IMR-90 (cell line): ENCODE results near the gene AFDN. TPM values are rescaled to one million over a fixed set of nuclear protein-coding genes. Genes with fewer than 3 reads are reported as not detected.

Experiments
- ATAC-seq: fragments of 200-7000 bp; cut with Tn5 transposase; 2 replicates; pipeline ENCODE4 v1.9.1; 2020; ENCODE audit warnings: low read depth, mild to moderate bottlenecking, moderate library complexity
- BruUV-seq: library from RNA; stranded (reverse); fragments of 400-500 nt; replicated peaks from 2 replicates; lab custom pipeline; 2021; lab: Mats Ljungman, UMichigan
- CTCF ChIA-PET: fragments of 300-600 bp; formaldehyde crosslinking; extraction: SDS; loops from one replicate; lab custom pipeline; 2021; ENCODE audit warnings: antibody characterized with exemption; lab: Yijun Ruan, JAX
- POLR2A ChIA-PET: fragments of 300-600 bp; sonication (Branson Sonifier 250); formaldehyde crosslinking; loops from one replicate; lab custom pipeline; 2022; ENCODE audit warnings: antibody characterized with exemption; ENCODE audit not compliant: unreplicated experiment; lab: Charles Lee
- DNase-seq: peaks from one replicate; pipeline ENCODE4 v3.0.0; 2013
- H2AFZ ChIP-seq: replicated peaks from 2 replicates; pipeline ENCODE3; 2013; ENCODE audit warnings: low read length, mild to moderate bottlenecking; ENCODE audit not compliant: poor library complexity
- H2AK5ac ChIP-seq: 2 replicates; pipeline ENCODE4 v1.6.1; 2013; ENCODE audit warnings: low read depth, low read length, inconsistent platforms
- H2AK9ac ChIP-seq: replicated peaks from 2 replicates; pipeline ENCODE3; 2013; ENCODE audit warnings: mild to moderate bottlenecking, low read depth, low read length, moderate library complexity; ENCODE audit not compliant: poor library complexity
- H2BK120ac ChIP-seq: 2 replicates; pipeline ENCODE4 v1.6.1; 2013; ENCODE audit warnings: low read depth, low read length, inconsistent platforms
- H2BK15ac ChIP-seq: 3 replicates; pipeline ENCODE4 v1.6.1; 2013; ENCODE audit warnings: low read depth, low read length, inconsistent platforms
- H2BK20ac ChIP-seq: 2 replicates; pipeline ENCODE4 v1.6.1; 2013; ENCODE audit warnings: low read depth, mild to moderate bottlenecking, inconsistent platforms, low read length, moderate library complexity
- H2BK5ac ChIP-seq: 2 replicates; pipeline ENCODE4 v1.6.1; 2013; ENCODE audit warnings: mild to moderate bottlenecking, low read depth, low read length, inconsistent platforms; ENCODE audit not compliant: poor library complexity, severe bottlenecking
- H3K14ac ChIP-seq: replicated peaks from 2 replicates; pipeline ENCODE4 v1.6.1; 2013; ENCODE audit warnings: low read depth, low read length, inconsistent platforms
- H3K18ac ChIP-seq: 2 replicates; pipeline ENCODE4 v1.6.1; 2013; ENCODE audit warnings: low read depth, low read length, control low read depth
- H3K23ac ChIP-seq: 2 replicates; pipeline ENCODE4 v1.6.1; 2013; ENCODE audit warnings: low read depth, low read length, inconsistent platforms
- H3K27ac ChIP-seq: 2 replicates; pipeline ENCODE4 v1.5.1; 2013; ENCODE audit warnings: mild to moderate bottlenecking, control low read depth, low read length; ENCODE audit not compliant: insufficient read depth
- H3K27me3 ChIP-seq: 2 replicates; pipeline ENCODE4 v1.6.1; 2013; ENCODE audit warnings: low read length; ENCODE audit not compliant: control insufficient read depth, insufficient read depth
- H3K36me3 ChIP-seq: 2 replicates; pipeline ENCODE4 v1.6.1; 2013; ENCODE audit warnings: low read length, mixed read lengths; ENCODE audit not compliant: control insufficient read depth, insufficient read depth
- H3K4ac ChIP-seq: 2 replicates; pipeline ENCODE4 v1.6.1; 2013; ENCODE audit warnings: low read depth, low read length, inconsistent platforms
- H3K4me1 ChIP-seq: 2 replicates; pipeline ENCODE4 v1.6.1; 2013; ENCODE audit warnings: low read length, mixed read lengths; ENCODE audit not compliant: control insufficient read depth, insufficient read depth
- H3K4me2 ChIP-seq: 2 replicates; pipeline ENCODE4 v1.6.1; 2013; ENCODE audit warnings: low read depth, mild to moderate bottlenecking, control low read depth, low read length, moderate library complexity
- H3K4me3 ChIP-seq: 2 replicates; pipeline ENCODE4 v1.5.1; 2013; ENCODE audit warnings: low read depth, mild to moderate bottlenecking, control low read depth, low read length, moderate library complexity; ENCODE audit not compliant: insufficient read depth
- H3K56ac ChIP-seq: 2 replicates; pipeline ENCODE4 v1.6.1; 2013; ENCODE audit warnings: low read length, inconsistent platforms; ENCODE audit not compliant: insufficient read depth; ENCODE audit errors: extremely low read depth
- H3K79me1 ChIP-seq, 2 experiments: 2 replicates each; pipeline ENCODE4 v1.6.1; 2013; ENCODE audit warnings: low read length in 2 of 2, inconsistent platforms in 1 of 2, low read depth in 1 of 2
- H3K9ac ChIP-seq: 2 replicates; pipeline ENCODE4 v1.6.1; 2013; ENCODE audit warnings: low read depth, low read length, control low read depth
- H3K9me1 ChIP-seq: 2 replicates; pipeline ENCODE4 v1.6.1; 2013; ENCODE audit warnings: low read length, inconsistent platforms; ENCODE audit not compliant: insufficient read depth
- H3K9me3 ChIP-seq: 2 replicates; pipeline ENCODE4 v1.6.1; 2013; ENCODE audit warnings: low read length; ENCODE audit not compliant: control insufficient read depth, insufficient read depth
- H4K20me1 ChIP-seq: 2 replicates; pipeline ENCODE4 v1.6.1; 2013; ENCODE audit warnings: low read length, inconsistent platforms; ENCODE audit not compliant: insufficient read depth
- H4K5ac ChIP-seq: 2 replicates; pipeline ENCODE4 v1.6.1; 2013; ENCODE audit warnings: mild to moderate bottlenecking, low read depth, low read length, control low read depth
- H4K8ac ChIP-seq, 2 experiments: 2 replicates each; pipeline ENCODE4 v1.6.1; 2013; ENCODE audit warnings: low read depth in 2 of 2, low read length in 2 of 2, control low read depth in 1 of 2, inconsistent platforms in 1 of 2
- H4K91ac ChIP-seq: 2 replicates; pipeline ENCODE4 v1.6.1; 2013; ENCODE audit warnings: low read depth, low read length, inconsistent platforms; ENCODE audit not compliant: insufficient read depth
- CEBPB ChIP-seq: IDR thresholded peaks from 2 replicates; pipeline ENCODE4 v1.6.1; 2012; ENCODE audit warnings: low read depth, low read length, improper control_type of control experiment
- CHD1 ChIP-seq: IDR thresholded peaks from 2 replicates; pipeline ENCODE4 v1.6.1; 2012; ENCODE audit warnings: low read depth, low read length, improper control_type of control experiment
- CTCF ChIP-seq: conservative IDR thresholded peaks from 2 replicates; pipeline ENCODE4 v1.5.1; 2012; ENCODE audit warnings: mild to moderate bottlenecking, low read depth, low read length, improper control_type of control experiment
- ELK1 ChIP-seq: fragments of 150-350 bp; IDR thresholded peaks from 2 replicates; pipeline ENCODE4 v1.6.1; 2016; ENCODE audit warnings: low read depth, mild to moderate bottlenecking, low read length, moderate library complexity, borderline replicate concordance
- FOS ChIP-seq: fragments of 150-350 bp; IDR thresholded peaks from 2 replicates; pipeline ENCODE4 v1.6.1; 2016; ENCODE audit warnings: low read depth, low read length
- MAFK ChIP-seq: IDR thresholded peaks from 2 replicates; pipeline ENCODE4 v1.6.1; 2012; ENCODE audit warnings: low read depth, low read length, improper control_type of control experiment
- MAZ ChIP-seq: IDR thresholded peaks from 2 replicates; pipeline ENCODE4 v1.6.1; 2012; ENCODE audit warnings: low read depth, mild to moderate bottlenecking, low read length, improper control_type of control experiment, moderate library complexity, borderline replicate concordance
- MXI1 ChIP-seq: IDR thresholded peaks from 2 replicates; pipeline ENCODE4 v1.6.1; 2012; ENCODE audit warnings: low read depth, mild to moderate bottlenecking, low read length, moderate library complexity, borderline replicate concordance
- NFE2L2 ChIP-seq: fragments of 150-350 bp; IDR thresholded peaks from 2 replicates; pipeline ENCODE4 v1.6.1; 2016; ENCODE audit warnings: low read depth, mild to moderate bottlenecking, low read length
- POLR2A ChIP-seq: IDR thresholded peaks from 2 replicates; pipeline ENCODE4 v1.6.1; 2012; ENCODE audit warnings: mild to moderate bottlenecking, low read depth, low read length
- RAD21 ChIP-seq: IDR thresholded peaks from 2 replicates; pipeline ENCODE4 v1.6.1; 2012; ENCODE audit warnings: low read length, improper control_type of control experiment
- RCOR1 ChIP-seq: IDR thresholded peaks from 2 replicates; pipeline ENCODE4 v1.6.1; 2012; ENCODE audit warnings: mild to moderate bottlenecking, low read length, improper control_type of control experiment; ENCODE audit not compliant: insufficient replicate concordance
- RFX5 ChIP-seq: IDR thresholded peaks from 2 replicates; pipeline ENCODE4 v1.8.0; 2012; ENCODE audit warnings: low read depth, mild to moderate bottlenecking, low read length, moderate library complexity
- SMC3 ChIP-seq: fragments of 150-350 bp; IDR thresholded peaks from 2 replicates; pipeline ENCODE4 v1.6.1; 2016; ENCODE audit warnings: low read depth, mild to moderate bottlenecking, antibody characterized with exemption, low read length, moderate library complexity
- WGBS, 2 experiments: methylation state at CpG; one replicate each; pipeline versions ENCODE4 v1.1.5 to v1.1.7; 2013; ENCODE audit warnings: missing lambda C conversion rate in 2 of 2; ENCODE audit not compliant: insufficient read length in 1 of 2; ENCODE audit errors: extremely low coverage in 2 of 2; 5-methylcytosine and 5-hydroxymethylcytosine counted together
- dilution Hi-C: fragments of 300-500 bp; cut with HindIII; formaldehyde crosslinking; loops from one replicate; pipeline ENCODE4 v1.14.3; 2018; ENCODE audit warnings: low sequenced_read_pairs; ENCODE audit not compliant: unreplicated experiment
- in situ Hi-C: fragments of 300-500 bp; cut with MboI; formaldehyde crosslinking; loops from 3 replicates; pipeline ENCODE4 v1.14.3; 2019; ENCODE audit warnings: low sequenced_read_pairs, inconsistent platforms, mixed read lengths
- intact Hi-C: fragments of 100-400 bp; cut with micrococcal nuclease; formaldehyde crosslinking; loops from 2 replicates; pipeline ENCODE4 v1.10.0; 2022
- polyA plus RNA-seq, 3 experiments: library from polyadenylated mRNA; depleted of rRNA; stranded (reverse); fragments of >200 nt; gene quantifications; 2 replicates each; pipeline ENCODE4 v1.2.3, GENCODE V29; 2012; ENCODE audit warnings: low replicate concordance in 1 of 3
- total RNA-seq: library from RNA; depleted of rRNA; stranded (reverse); fragments of >200 nt; gene quantifications from 2 replicates; pipeline ENCODE4 v1.2.3, GENCODE V29; 2012

Gene AFDN
- total and polyA plus RNA-seq, 2 of the 4 experiments (the other 2 are of a cell fraction), result 11.6 to 20.8 TPM

DNA sequence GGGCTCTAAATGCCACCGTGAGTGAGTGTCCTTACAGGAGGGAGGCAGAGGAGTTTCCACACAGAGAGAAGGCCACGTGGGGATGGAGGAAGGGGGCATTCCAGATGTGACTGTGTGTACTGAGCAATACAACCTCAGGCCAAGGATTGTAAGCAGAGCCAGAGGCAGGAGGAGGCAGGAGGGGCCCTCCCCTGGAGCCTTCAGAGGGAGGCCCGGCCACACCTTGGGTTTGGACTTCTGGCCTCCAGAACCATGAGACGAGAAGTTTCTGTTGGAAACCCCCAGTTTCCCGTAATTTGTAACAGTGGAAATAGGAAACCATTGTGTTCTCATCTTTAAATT lies 161.4 kb downstream of the AFDN start:
- no peak overlapping the region for H2BK5ac ChIP-seq
- peaks cover 2% of the 10 kb centered on the region for H3K4me1 ChIP-seq
- H3K56ac ChIP-seq, result no peak overlapping the region
- no peaks in the 10 kb centered on the region for H3K27me3 ChIP-seq
- dilution Hi-C loops (no loop called here), in situ Hi-C loops (no loop called here), intact Hi-C loops (no loop called here)
- H3K4ac ChIP-seq, result no peak overlapping the region
- no peak overlapping the region for H2BK15ac ChIP-seq
- no peak overlapping the region for H2AK9ac ChIP-seq
- ChIA-PET CTCF (no interaction called here), POLR2A (no interaction called here)
- WGBS, 2 experiments, result no CpG with 5 or more reads among the region's 5 CpGs
- no peak overlapping the region for H3K18ac ChIP-seq
- H3K27ac ChIP-seq, result no peak overlapping the region
- no peak overlapping the region for H4K91ac ChIP-seq
- H2AFZ ChIP-seq, result no peak overlapping the region
- H4K20me1 ChIP-seq, result no peaks in the 10 kb centered on the region
- no peak for ATAC-seq
- no peaks in the 10 kb centered on the region; the same call in 1 of the 2 replicates for H3K9me3 ChIP-seq
- no TSS peak for BruUV-seq
- H2BK20ac ChIP-seq, result no peak overlapping the region
- H3K14ac ChIP-seq, result no peak overlapping the region
- H2AK5ac ChIP-seq, result no peak overlapping the region
- H3K23ac ChIP-seq, result no peak overlapping the region
- no peak for DNase-seq
- H4K8ac ChIP-seq, result no peak overlapping the region
- no peak overlapping the region for H3K4me2 ChIP-seq
- no peak overlapping the region for H3K9ac ChIP-seq
- H2BK120ac ChIP-seq, result no peak overlapping the region
- H3K36me3 ChIP-seq, result no peaks in the 10 kb centered on the region
- H3K79me1 ChIP-seq, result no peaks in the 10 kb centered on the region
- no peak for TF ChIP-seq RFX5
- TF ChIP-seq FOS, result no peak
- TF ChIP-seq NFE2L2, result no peak
- no peak for TF ChIP-seq CTCF
- TF ChIP-seq SMC3, result no peak
- TF ChIP-seq RCOR1, result no peak
- no peak for TF ChIP-seq ELK1
- no peak for TF ChIP-seq CHD1
- TF ChIP-seq POLR2A, result no peak
- no peak for TF ChIP-seq MAZ
- no peak for TF ChIP-seq MXI1
- TF ChIP-seq CEBPB, result no peak
- TF ChIP-seq RAD21, result no peak
- TF ChIP-seq MAFK, result no peak
- H4K5ac ChIP-seq, result no peak overlapping the region
- no peaks in the 10 kb centered on the region for H3K9me1 ChIP-seq
- H3K4me3 ChIP-seq, result no peak overlapping the region
